ENCODE results near the gene CD55.

The CD55 gene

DNA sequence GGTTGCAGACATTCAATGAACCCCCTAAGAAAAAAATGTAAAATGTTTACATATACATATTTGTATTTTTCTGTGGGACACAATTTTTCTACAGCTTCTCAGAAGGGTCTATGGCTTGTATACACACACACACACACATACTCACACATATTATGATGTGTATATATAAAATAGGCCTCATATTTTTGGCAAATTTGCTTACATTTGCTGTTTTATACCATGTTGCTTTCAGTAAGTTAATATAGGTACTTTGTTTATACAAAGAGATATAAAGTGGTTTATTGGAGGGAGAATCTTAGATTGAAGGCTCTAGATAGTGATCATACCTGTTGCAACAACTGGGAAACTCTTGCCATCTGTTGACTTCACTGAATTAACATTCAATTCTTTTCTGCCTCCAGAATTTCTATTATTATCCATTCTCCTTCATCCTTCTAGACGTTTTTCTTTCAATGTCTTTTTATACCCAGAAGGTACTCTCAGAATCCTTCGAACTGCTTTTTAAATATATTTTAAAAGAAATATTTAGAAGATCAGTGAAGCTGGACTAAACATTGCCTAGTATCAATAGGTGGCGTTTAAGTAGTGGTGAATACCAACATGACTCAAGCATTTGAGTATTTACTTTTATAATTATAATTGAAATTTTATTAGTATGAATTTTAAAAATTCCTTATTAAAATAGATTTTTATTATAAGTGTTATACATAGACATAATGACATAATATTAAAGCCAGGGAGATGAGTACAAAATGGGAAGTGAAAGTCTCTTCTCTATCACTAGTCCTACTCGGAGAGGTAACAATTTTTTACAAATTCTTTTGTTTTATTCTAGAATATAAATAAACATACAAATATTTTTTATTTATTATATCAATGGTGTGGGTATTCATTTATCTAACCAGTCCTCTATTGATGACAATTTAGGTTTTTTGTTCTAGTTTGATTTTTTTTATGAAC, 10.2 kb downstream of the CD55 start:
- DNase-seq: no peak

DNA sequence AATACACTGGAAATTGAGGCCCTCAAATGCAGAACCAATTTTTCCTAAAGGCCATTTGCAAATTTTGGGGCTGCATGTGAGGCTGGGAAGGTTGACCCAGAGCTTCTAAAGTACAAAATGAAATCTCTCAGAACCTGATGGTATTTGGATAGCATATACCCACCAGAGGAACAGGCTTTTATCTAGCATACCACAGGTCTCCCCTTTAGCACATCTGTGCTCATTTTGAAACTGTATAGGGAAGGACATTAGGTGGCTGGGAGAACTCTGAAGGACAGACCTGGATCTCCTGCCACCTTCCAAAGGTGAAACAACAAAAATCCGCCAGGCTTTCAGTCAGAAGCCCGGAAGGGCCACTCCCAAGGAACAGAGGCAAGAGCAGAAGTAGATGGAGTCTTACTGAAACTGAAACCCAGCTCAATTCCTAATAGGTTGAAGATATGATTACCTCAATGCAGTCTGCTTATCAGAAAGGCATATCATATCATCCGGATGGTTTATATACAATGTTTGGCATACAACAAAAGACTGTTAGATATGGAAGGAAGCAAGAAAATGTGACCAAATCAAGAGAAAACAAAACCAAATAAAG, 11.6 kb downstream of the CD55 start:
- no peak for DNase-seq

DNA sequence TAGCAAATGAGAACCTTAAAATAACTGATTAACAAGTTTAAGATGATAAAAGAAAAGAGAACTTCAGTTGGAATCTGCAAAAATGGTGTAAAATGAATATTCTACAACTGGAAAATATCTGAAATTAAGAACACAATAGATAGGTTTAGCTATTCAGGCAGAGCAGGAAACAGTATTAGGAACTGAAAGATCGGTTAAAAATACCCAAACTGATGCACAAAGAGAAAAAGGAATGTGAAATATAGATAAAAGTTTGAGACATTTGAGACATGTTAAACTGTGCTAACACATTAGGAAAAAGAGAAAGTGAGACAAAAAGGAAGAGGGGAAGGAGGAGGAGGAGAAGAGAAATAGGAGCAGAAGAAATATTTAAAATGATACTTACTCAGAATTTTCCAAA, 12.1 kb downstream of the CD55 start:
- no peak for DNase-seq

DNA sequence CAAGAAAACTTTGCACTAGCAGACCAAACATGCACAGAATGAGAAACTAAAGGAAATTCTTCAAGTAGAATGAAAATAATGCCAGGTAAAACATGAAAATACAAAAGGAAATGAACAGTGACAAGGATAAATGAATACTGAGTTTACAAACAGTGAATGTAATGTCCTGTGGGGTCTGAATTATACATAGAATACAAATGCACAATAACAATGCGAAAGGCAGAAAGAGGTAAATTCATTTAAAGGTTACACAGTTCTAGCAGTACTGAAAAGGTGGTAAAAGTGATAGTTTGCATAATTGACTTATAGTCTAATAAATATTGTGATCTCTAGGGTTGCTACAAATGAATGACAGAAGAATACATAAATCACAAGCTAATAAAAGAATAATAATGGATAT, 12.9 kb downstream of the CD55 start:
- DNase-seq: no peak

DNA sequence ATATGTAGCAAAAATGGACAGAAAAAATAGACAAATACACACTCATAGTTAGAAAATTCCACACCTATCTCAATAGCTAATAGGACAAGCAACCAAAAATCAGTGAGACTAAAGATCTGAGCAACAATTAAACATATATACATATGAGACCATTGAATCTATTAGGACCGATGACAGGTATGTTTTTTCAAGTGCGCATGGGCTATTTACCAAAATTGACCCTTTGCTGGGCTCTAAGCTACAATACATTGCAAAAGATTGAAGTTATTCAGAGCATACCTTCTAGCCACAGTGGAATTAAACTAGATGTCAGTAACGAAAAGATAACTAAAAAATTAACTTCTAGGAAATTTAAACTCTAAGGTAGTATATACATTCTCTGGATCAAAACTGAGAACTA, 13.7 kb downstream of the CD55 start:
- DNase-seq: no peak

DNA sequence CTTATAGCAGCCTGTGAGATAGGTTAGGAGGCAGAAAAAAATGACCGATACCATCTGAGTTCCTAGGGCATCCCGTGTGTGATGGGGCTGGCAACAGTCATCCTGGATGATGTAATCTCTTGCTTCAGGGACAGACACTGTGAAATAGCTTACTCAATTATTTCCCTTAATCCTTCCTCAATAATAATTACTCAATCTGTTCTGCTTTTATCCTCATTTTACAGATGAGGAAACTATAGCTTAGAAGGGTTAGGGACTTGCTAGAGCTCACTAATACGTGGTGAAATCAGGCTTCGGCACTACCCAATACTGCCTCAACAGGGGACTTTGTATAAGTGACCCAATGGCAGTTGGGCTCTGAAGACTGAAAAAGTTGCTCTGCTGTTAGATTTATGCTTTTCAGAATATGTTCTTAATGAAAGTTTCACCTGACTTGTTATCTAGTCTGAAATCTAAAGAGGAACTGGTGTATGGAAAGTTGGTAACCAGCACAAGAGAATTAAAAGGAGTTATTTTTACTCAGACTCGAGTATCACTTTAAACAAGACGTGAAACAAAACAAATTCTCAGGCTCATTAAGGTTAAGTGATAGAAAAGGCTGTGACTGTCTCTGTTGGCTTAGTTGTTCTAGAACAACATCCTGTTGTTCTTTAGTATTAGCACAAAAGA, 14.4 kb downstream of the CD55 start:
- DNase-seq: no peak

DNA sequence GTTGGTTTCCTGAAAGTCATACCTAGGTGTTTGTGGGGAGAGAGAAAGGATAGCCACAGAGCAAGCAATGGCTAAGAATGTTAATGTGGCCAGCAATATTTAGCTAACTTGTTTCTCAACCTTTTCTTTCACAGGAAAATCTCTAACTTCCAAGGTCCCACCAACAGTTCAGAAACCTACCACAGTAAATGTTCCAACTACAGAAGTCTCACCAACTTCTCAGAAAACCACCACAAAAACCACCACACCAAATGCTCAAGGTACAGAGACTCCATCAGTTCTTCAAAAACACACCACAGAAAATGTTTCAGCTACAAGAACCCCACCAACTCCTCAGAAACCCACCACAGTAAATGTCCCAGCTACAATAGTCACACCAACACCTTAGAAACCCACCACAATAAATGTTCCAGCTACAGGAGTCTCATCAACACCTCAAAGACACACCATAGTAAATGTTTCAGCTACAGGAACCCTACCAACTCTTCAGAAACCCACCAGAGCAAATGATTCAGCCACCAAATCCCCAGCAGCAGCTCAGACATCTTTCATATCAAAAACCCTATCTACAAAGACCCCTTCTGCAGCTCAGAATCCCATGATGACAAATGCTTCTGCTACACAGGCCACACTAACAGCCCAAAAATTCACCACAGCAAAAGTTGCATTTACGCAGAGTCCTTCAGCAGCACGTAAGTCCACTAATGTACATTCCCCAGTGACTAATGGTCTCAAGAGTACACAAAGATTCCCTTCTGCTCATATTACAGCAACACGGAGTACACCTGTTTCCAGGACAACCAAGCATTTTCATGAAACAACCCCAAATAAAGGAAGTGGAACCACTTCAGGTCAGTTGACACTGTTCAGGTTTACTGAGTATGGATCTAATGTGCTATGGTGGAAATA, 15.3 kb downstream of the CD55 start:
- no peak for DNase-seq

DNA sequence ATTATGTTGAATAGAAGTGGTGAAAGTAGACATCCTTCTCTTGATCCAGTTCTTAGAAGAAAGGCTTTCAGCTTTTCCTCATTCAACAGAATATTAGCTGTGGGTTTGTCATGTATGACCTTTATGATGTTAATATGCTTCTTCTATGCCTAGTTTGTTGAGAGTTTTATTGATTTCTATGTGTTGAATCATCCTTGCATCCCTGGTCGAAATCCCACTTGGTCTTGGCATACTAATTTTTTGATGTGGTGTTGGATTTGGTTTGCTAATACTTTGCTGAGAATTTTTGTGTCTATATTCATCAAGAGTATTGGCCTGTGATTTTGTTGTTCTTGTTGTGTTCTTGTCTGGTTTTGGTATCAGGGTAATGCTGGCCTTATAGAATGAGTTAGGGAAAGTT, 20.9 kb downstream of the CD55 start:
- DNase-seq: no peak

DNA sequence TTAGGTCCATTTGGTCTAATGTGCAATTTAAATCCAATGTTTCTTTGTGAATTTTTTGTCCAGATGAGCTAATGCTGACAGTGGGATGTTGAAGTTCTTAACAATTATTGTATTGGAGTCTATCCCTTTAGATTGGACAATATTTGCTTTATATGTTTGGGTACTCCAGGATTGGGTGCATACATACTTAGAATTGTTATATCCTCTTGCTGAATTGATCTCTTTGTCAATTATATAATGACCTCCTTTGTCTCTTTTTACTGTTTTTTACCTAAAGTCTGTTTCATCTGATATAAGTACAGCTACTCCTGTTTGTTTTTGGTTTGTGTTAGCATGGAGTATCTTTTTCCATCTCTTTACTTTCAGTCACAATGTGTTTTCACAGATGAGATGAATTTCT, 22.2 kb downstream of the CD55 start:
- no peak for DNase-seq

DNA sequence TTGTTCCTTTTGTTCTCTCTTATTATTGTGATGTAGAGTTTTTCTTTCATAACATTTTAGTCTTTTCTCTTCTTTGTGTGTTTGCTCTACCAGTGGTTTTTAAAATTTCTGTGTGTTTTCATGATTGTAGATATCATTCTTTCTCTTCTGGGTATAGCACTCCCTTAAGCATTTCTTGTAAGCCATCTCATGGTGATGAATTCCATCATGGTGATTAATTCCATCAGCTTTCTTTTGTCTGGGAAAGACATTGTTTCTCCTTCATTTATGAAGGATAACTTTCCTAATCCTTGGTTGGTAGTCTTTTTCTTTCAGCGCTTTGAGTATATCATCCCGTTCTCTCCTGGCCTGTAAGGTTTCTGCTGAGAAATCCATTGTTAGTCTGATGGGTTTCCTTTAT, 22.7 kb downstream of the CD55 start:
- no peak for DNase-seq

DNA sequence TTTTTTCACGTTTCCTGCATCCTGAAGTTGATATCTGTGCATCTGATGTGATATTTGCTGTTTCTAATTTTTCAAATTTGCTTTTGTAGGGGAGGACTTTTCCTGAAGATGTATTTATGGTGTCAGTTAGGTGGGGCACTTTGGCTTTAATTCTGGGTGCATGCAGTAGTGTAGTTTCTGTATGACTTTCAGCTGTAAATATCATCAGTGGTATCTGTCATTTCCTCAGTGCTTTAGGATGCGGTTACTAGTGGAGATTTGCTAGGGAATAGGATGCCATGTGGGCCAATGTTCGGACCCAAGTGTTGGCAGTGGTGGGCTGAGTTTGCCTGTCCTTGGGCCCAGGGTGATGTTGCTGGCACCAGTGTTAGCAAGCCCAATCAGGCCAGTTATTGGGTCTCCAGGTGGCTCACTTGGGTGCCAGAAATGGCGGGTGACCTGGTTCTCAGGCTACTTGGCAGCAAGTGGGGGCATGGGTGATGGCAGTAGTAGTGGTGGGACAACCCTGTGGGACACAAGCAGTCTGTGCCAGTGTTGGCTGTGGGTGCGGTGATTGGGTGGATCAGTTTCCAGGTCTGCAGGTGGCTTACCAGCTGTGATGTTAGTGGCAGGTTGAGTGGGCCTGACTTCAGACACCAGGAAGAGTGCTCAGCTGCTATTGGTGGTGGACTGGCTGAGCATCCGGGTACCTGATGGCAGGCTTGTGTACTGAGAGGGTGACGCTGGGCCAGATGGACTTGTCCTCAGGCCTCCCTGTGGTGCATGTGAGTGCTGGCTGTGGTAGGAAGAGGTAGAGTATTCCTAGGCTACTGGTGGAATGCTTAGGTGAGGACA, 24.4 kb downstream of the CD55 start:
- DNase-seq: no peak

DNA sequence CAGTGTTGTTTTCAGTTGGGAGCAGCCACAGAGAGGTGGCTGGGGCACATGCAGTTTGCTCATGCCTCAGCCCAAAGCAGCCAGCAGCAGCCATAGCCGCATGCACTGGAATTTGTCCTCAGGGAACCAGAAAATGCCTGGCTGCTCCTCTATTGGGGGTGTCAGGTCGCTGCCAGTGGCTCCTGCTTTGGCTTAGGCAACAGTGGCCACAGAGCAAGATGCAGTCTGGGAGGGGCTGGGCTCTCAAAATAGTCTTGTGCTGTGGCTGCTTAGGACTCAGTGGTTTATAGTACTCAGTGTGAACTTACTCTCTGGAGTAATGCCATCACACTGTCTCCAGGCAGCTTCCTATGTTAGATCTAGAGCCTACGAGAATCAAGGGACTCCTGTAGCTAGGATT, 25.0 kb downstream of the CD55 start:
- no peak for DNase-seq

DNA sequence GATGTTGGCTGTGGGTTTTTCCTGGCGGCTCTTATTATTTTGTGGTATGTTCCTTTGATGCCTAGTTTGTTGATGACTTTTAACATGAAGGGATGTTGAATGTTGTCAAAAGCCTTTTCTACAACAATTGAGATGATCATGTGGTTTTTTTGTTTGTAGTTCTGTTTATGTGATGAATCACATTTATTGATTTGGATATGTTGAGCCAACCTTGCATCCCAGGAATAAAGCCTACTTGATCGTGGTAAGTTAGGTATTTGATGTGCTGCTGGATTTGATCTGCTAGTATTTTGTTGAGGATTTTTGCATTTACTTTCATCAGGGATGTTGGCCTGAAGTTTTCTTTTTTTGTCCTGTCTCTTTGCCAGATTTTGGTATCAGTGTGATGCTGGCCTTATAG, 28.5 kb downstream of the CD55 start:
- no peak for DNase-seq

DNA sequence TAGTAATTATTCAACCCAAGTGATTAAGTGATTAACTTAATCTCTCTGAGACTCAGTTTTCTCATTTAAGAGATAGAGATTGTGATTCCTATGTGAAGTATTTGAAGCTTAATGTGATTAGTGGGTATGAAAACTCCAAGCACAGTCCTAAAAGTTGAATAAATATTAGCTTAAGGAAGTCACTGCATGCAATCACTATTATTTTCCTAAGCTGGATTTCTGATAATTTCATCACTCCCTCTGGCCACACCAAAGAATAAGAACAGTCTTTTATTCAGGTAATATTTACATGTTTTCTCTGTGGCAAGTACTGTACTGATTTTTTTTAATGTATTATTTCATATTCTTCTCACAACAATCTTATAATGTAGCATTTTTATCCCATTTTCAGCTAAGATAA, 31.1 kb downstream of the CD55 start:
- no peak for DNase-seq

DNA sequence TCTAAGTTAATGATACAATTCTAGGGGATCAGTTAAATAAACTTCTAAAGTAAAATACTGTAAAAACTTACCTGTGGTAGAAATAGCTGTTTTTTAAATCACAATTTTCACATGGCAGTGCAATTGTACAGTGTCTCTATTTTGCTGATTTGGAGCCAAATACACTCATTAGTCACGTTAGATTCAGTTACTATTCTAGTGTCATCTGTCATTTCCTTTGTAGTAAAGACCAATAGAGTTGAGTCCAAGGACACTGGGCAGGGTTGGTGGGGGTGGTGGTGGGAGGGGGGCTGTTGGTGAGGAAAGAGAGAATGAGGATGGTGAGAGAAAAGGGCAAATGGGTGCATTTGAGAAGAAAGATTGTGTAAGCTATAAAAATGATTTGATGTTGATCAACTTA, 33.6 kb downstream of the CD55 start:
- no peak for DNase-seq

DNA sequence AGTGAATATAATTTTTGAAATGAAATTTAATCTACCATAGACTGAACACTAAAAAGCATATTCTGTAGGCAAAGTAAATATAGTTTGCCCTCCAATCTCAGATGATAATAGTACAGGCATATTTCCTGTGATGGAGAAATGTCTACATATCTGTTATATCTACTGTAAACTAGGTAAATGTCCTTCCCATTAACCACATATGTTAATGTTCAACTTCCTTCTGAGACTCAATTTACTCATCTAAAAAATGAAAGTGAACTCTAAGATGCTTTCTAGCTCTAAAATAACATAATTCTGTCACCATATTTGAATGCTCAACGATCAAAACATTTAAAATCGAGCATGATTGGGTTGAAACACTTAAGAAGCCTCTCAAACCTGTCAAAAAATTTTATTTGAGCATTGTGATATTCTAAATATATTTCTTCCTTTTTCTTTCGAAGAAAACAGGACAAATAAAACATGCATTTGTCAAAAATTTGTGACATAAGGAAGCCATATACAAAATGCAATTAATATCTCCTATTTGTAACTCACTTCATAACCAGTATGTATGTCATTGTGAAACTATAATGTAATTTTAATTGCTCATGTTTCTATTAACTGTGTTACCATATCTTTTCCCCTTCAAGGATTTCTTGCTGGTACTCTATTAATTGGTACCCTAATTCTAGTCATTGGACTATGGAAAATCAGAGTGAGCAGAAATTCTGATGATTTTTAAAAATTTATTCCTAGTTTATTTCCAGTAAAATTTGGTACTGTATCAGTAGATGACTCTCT, 34.2 kb downstream of the CD55 start:
- DNase-seq: no peak

DNA sequence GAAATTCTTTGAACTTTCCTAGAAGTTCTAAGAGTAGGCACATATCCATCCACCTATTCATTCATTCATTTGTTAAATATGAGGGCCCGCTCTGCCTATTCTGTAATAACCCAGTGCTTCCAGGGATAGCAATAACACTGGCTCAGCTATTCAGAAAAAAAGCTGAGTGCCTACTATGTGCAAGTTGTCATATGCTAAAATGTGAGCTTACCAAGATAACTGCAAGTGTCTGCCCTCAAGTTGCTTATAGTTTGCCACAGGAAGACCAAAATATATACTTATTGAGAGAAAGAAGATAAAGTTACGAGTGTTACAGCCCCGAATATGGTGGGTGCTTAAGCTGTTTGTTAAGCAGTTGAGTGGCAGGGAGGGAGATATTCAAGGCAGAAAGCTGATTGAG, 39.6 kb downstream of the CD55 start:
- DNase-seq: no peak

DNA sequence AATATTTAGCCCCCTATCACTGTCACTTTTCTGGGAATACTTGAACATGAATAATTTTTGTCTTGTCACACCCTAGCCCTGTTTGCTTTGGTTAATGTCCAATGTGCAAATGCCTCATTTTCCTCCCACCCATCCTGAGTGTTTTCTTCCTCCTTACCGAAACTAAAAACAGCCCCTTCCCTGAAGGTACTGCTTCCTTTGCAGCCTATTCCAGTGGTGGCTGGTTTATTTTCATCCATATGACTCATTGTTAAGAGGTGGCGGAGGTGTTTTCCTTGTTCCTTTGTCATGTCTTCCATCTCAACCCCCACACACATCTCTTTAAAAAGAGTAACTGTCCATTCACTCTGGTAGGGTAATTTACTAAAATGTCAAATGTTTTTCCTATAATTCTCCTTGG, 40.4 kb downstream of the CD55 start:
- DNase-seq: no peak

DNA sequence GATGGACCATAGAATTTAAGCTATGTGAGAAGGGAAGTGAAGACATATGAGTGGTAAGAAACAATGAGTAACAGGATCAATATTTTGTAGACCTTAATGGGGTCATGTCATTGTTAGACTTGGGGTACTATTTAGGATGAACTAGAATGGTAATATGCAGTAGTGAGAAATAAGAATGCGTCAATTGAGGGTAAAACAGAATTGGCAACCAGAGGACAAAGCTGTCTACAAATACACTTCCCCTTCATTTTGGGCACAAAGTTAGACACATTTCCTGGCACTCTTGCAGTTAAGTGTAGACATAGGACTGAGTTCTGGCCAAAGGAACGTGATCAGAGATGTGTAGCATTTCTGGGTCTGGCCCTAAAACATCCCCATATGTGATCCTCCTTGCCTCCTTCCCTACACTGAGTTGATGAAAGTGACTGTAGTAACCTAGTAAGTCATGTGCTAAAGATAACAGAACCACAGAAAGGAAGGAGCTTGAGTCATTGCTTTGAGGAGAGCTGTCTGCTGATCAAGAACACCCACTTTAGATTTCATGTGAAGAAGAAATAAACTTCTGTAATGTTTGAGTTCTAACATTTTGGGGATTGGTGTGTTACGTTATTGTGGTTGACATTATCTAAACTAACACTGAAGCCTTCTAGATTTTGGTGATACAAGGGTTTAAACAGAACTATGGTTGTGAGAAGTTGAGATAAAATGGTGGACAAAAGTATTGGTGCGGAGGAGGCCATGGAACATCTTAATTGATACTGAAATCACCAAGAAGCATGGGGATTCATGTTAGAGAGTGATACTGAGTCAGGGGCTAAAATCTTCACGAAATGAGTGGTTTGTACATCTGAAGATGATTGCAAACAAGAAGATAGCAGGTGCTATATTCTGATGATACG, 41.7 kb downstream of the CD55 start:
- no peak for DNase-seq

DNA sequence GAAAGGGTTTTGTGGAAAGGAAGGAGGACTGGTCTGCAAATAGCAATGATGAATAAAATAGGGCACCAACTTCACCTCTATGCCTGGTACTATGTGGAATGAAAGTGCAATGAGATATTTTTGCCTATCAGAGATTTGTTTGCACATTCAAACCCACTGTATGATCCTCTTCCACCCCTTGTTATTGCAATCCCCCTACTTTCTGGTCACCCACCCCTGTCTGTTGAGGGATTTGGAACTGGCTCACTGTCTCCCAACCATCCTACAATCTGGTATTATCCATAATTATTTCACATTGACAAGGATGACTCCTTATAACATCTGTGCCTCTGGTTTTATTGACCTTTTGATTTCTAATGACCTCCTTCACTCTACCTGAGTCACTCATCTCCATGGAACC, 42.4 kb downstream of the CD55 start:
- DNase-seq: no peak
